Esophagus muscularis mucosa (tissue), 4 donors: ENCODE measurements around the gene PIGBOS1.

Experiments
- CTCF ChIP-seq, 3 experiments: fragments of 200-600 bp in 2 of 3; fragments of 450-650 bp in 1 of 3; sonication (generic) in 2 of 3; IDR thresholded peaks; one replicate each; pipeline ENCODE4 v1.5.1; 2017 to 2019; ENCODE audit warnings: antibody characterized with exemption in 3 of 3, mild to moderate bottlenecking in 2 of 3, moderate library complexity in 1 of 3
- EP300 ChIP-seq: sonication (generic); formaldehyde crosslinking; IDR thresholded peaks from one replicate; pipeline ENCODE4 v1.6.1; 2017; ENCODE audit warnings: antibody characterized with exemption
- POLR2AphosphoS5 ChIP-seq, 2 donors: sonication (generic); formaldehyde crosslinking; IDR thresholded peaks; one replicate each; pipeline ENCODE4 v1.6.1; 2017; ENCODE audit warnings: antibody characterized with exemption in 2 of 2

DNA sequence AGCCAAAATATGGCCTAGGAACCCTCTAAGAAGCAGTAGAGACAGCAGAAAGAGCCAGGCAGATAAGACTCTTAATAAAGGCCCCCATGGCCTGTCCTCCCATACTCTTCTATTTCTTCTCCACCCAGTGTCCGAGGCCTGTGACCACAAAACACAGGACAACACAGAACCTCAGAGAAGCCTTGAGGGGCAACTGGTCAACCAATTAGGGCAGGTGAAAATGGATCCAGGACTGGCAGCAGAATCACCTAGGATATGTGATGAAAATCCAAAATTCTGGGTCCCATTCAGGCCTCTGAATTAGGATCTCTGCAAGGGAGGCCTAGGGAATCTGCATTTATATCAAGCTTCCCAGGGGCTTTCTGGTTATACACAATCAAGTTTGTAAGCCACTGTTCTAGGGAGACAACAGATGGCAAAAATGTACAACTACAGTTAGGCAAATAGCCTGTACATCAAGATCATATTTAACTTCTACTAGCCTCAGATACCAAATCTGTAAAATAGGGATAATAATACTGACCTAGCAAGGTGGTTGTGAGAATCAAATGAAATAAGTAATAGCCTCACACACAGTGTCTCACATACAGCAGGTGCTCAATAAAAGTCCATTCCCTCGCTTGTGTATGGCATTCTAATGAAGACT lies 39.7 kb downstream of the PIGBOS1 start:
- TF ChIP-seq CTCF (IDR thresholded peaks at IDR 0.05) (no peak), EP300 (no peak), POLR2AphosphoS5 (IDR thresholded peaks at IDR 0.05) (no peak)
